Activated CD4-positive, alpha-beta T cell treated with anti-CD3 and anti-CD28 coated beads, Interleukin-2, amount 10 ng/mL, durations not matched to agents 7 days and 5 days (primary cell): ENCODE measurements around the gene WNT2B. TPM values are rescaled to one million over a fixed set of nuclear protein-coding genes. Genes with fewer than 3 reads are reported as not detected.

ENCODE experiments used
- CTCF ChIA-PET: fragments of 350-600 bp; sonication (Branson Sonifier 250); formaldehyde crosslinking; loops from one replicate; lab custom pipeline; 2021; ENCODE audit warnings: antibody characterized with exemption; lab: Charles Lee
- POLR2A ChIA-PET: fragments of 350-600 bp; sonication (Branson Sonifier 250); formaldehyde crosslinking; loops from one replicate; lab custom pipeline; 2021; ENCODE audit warnings: antibody characterized with exemption; lab: Charles Lee
- DNase-seq: peaks from one replicate; pipeline ENCODE4 v3.0.0-alpha.2; 2020
- H3K27ac Mint-ChIP-seq: one replicate; pipeline ENCODE4 v1.8.0; 2021; ENCODE audit warnings: mild to moderate bottlenecking, moderate library complexity, mixed read lengths
- H3K27me3 Mint-ChIP-seq: one replicate; pipeline ENCODE4 v1.8.0; 2021; ENCODE audit warnings: mixed read lengths
- H3K36me3 Mint-ChIP-seq: one replicate; pipeline ENCODE4 v1.8.0; 2021; ENCODE audit warnings: low read depth, mixed read lengths
- H3K4me1 Mint-ChIP-seq: one replicate; pipeline ENCODE4 v1.8.0; 2021; ENCODE audit warnings: mixed read lengths
- H3K4me3 Mint-ChIP-seq: one replicate; pipeline ENCODE4 v1.8.0; 2021; ENCODE audit warnings: mild to moderate bottlenecking, moderate library complexity, mixed read lengths
- H3K9me3 Mint-ChIP-seq: one replicate; pipeline ENCODE4 v1.8.0; 2021; ENCODE audit warnings: mixed read lengths
- microRNA-seq: library from miRNA; unstranded; fragments of <30 nt; microRNA quantifications from one replicate; pipeline ENCODE4 v1.2.0, GENCODE V29; 2021; ENCODE audit warnings: borderline microRNAs expressed, borderline replicate concordance
- total RNA-seq, 2 experiments: library from RNA; stranded (reverse); gene quantifications; one replicate each; pipeline ENCODE4 v1.2.3, GENCODE V29; 2021

WNT2B gene
- total RNA-seq, 2 experiments from 2014 or later: not detected

DNA sequence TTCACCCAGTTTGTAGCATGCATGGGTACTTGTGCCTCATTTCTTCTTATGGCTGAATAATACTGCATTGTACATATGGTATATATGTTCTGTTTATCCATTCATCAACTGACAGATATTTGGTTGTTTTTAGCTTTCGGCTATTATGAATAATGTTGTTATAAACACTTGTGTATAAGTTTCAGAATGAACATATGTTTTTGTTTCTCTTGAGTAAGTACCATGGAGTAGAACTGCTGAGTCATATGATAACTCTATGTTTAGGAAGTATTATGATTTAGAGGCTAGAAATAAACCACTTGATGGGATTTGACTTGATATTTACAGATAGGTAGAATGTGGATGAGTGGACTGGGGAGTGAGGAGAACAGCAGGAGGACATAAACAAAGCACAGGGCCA is 48.6 kb downstream of the WNT2B start:
- POLR2A ChIA-PET: no interaction called here
- Mint-ChIP-seq H3K4me3 (no peak overlapping the region), H3K4me1 (peaks cover 6% of the 10 kb centered on the region), H3K27me3 (no peaks in the 10 kb centered on the region), H3K36me3 (no peaks in the 10 kb centered on the region), H3K9me3 (no peaks in the 10 kb centered on the region), H3K27ac (no peak overlapping the region)
- DNase-seq: no peak
- CTCF ChIA-PET: no interaction called here

- H3K4me3 Mint-ChIP-seq: no peak overlapping the region
- H3K27ac Mint-ChIP-seq: no peak overlapping the region
- CTCF ChIA-PET: no interaction called here
- POLR2A ChIA-PET: no interaction called here
- H3K4me1 Mint-ChIP-seq: peaks cover 6% of the 10 kb centered on the region
- H3K9me3 Mint-ChIP-seq: no peaks in the 10 kb centered on the region
- no peaks in the 10 kb centered on the region for H3K27me3 Mint-ChIP-seq
- no peak for DNase-seq
- no peaks in the 10 kb centered on the region for H3K36me3 Mint-ChIP-seq
Observed at GRCh38 chr1:112558634-112559033, 49.9 kb downstream of the WNT2B start.

DNA sequence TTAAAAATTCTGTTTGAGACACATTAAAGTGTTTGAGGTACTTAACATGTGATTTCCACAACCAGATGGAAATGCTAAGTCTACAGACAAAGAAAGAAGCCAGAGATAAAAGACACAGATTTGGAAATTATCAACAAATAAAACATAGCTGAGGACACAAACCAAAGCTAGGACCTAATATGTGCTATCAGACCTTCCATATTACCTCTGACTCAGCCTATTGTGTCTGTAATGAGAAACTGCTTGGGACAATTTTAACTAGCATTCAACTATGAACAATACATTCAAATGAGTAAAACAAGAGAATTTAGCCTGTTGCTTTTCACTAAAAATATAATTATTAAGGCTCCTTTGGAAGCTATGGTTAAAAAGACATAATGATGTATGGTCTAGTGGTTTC is 54.6 kb downstream of the WNT2B start:
- Mint-ChIP-seq H3K9me3 (no peaks in the 10 kb centered on the region), H3K4me1 (no peaks in the 10 kb centered on the region), H3K27me3 (no peaks in the 10 kb centered on the region), H3K36me3 (peaks cover 2% of the 10 kb centered on the region), H3K4me3 (no peak overlapping the region), H3K27ac (no peak overlapping the region)
- POLR2A ChIA-PET: no interaction called here
- CTCF ChIA-PET: no interaction called here
- no peak for DNase-seq

DNA sequence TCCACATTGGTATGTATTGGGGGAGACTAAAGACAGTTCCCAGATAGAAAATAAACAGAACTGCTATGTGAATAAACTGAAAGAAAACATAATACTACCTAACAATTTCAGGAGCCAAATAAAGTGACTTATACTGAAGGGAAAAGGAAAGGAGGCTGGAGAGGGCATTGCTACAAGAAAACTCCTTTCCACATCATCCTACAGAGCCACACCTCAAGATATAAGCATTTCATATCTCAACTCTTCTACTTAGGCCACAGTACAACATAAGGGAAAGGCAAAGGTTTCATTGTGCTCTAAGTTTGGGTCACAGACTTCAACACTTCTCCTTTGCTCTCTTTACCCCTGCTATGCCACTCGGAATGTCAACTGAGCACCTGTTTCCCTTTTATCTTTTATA is 55.3 kb downstream of the WNT2B start:
- DNase-seq: no peak
- ChIA-PET CTCF (no interaction called here), POLR2A (no interaction called here)
- Mint-ChIP-seq H3K4me1 (no peaks in the 10 kb centered on the region), H3K27me3 (no peaks in the 10 kb centered on the region), H3K36me3 (peaks cover 2% of the 10 kb centered on the region), H3K27ac (no peak overlapping the region), H3K9me3 (no peaks in the 10 kb centered on the region), H3K4me3 (no peak overlapping the region)

DNA sequence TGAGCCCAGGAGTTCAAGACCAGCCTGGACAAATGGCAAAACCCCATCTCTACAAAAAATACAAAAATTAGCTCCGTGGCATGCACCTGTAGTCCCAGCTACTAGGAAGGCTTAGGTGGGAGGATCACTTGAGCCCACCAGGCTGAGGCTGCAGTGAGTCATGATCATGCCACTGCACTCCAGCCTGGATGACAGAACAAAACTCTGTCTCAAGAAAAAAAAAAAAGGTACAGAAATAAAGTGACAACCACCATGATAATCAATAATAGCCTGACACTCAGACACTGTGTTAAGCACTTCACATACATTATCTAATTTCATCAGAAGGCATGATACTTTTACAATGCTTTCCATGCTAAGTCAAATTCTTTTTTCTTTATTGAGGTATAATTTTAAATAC is 57.0 kb downstream of the WNT2B start:
- ChIA-PET POLR2A (no interaction called here), CTCF (no interaction called here)
- no peaks in the 10 kb centered on the region for H3K9me3 Mint-ChIP-seq

DNA sequence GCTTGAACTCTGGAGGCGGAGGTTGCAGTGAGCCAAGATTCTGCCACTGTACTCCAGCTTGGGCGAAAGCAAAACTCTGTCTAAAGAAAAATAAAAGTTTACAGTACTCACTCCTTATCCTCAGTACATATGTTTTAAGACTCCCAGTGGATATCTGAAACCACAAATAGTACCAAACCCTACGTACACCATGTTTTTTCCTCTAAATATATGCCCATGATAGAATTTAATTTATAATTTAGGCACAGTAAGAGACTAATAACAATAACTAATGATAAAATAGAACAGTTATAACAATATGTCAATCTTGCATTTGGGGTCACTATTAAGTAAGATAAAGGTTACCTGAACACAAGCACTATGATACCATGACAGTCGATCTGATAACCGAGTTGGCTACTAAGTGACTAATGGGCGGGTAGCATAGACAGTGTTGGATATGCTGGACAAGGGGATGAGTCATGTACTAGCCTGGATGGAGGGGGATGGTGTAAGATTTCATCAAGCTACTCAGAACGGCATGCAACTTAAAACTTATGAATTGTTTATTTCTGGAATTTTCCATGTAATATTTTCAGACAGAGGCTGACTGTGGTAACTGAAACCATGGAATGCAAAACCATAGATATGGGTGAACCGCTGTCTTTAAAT is 66.5 kb downstream of the WNT2B start:
- Mint-ChIP-seq H3K4me3 (no peak overlapping the region), H3K9me3 (no peaks in the 10 kb centered on the region), H3K27ac (no peak overlapping the region), H3K27me3 (no peaks in the 10 kb centered on the region), H3K36me3 (peaks cover 12% of the 10 kb centered on the region), H3K4me1 (no peaks in the 10 kb centered on the region)
- DNase-seq: no peak
- CTCF ChIA-PET: no interaction called here
- POLR2A ChIA-PET: no interaction called here

More for the DNA sequence above, 57.0 kb downstream of the WNT2B start:
- H3K4me1 Mint-ChIP-seq: no peaks in the 10 kb centered on the region
- no peak for DNase-seq
- H3K4me3 Mint-ChIP-seq: no peak overlapping the region
- H3K36me3 Mint-ChIP-seq: peaks cover 2% of the 10 kb centered on the region
- no peaks in the 10 kb centered on the region for H3K27me3 Mint-ChIP-seq
- H3K27ac Mint-ChIP-seq: no peak overlapping the region

DNA sequence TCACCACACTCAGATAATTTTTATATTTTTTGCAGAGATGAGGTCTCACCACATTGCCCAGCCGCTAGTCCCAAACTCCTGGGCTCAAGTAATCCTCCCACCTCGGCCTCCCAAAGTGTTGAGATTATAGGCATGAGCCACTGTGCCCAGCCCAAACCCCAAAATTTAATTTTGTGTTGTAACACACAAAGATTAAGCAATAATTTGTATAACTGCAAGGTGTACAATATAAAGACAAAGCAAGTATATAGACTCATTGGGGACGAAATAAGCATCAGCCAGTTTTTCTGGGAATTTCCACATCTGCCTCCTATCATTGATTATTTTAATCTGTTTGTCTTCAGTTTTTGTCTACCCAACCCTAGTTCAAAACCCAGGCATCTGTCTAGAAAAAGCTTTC is 67.5 kb downstream of the WNT2B start:
- ChIA-PET CTCF (interaction anchor here (0.7 kb wide), 1 partner anchor 92 kb away, joined by 3 read pairs; no protein-coding TSS in a partner anchor), POLR2A (interaction anchor here (0.7 kb wide), 1 partner anchor 35 kb away, joined by 3 read pairs; no protein-coding TSS in a partner anchor)
- no peaks in the 10 kb centered on the region for H3K9me3 Mint-ChIP-seq
- H3K4me3 Mint-ChIP-seq: no peak overlapping the region
- DNase-seq: no peak
- H3K4me1 Mint-ChIP-seq: no peaks in the 10 kb centered on the region
- H3K27me3 Mint-ChIP-seq: no peaks in the 10 kb centered on the region
- no peak overlapping the region for H3K27ac Mint-ChIP-seq
- H3K36me3 Mint-ChIP-seq: peaks cover 12% of the 10 kb centered on the region

Small RNAs within 50 kb of the gene (microRNA-seq; reads per million reads assigned to microRNA genes)
- gene MIR4256: not detected

Other genes starting within 250 kb of the WNT2B start
- 1 to 10 TPM in 1 of 2 experiments, under 1 TPM in 1; 0.84 to 1.2 TPM for gene CTTNBP2NL, start 112.8 kb upstream of the WNT2B start, total RNA-seq
- 10 to 100 TPM; 13.8 to 18.5 TPM for gene ST7L, start 110.2 kb downstream of the WNT2B start, total RNA-seq
- 100 to 1,000 TPM; 254 to 303 TPM for gene CAPZA1, start 110.9 kb downstream of the WNT2B start, total RNA-seq
- 100 to 1,000 TPM; 118 to 126 TPM for gene MOV10, start 165.7 kb downstream of the WNT2B start, total RNA-seq
- 10 to 100 TPM; 53.7 to 56.8 TPM for gene RHOC, start 198.2 kb downstream of the WNT2B start, total RNA-seq
- not detected for gene PPM1J, start 206.4 kb downstream of the WNT2B start, total RNA-seq